Esophagus squamous epithelium (tissue), 4 donors: ENCODE results near the gene ENOX1.

Source experiments
- POLR2A ChIP-seq, 4 donors: fragments of 450-650 bp; IDR thresholded peaks; one replicate each; pipeline ENCODE4 v1.6.1; 2017; ENCODE audit warnings: antibody characterized with exemption in 4 of 4, mild to moderate bottlenecking in 4 of 4, moderate library complexity in 3 of 4
- TF ChIP-seq, protein P1 (sequence below), 6 experiments: fragments of 450-650 bp in 4 of 6; fragments of 200-600 bp in 2 of 6; sonication (generic) in 2 of 6; IDR thresholded peaks; one replicate each; pipeline ENCODE4 v1.5.1; 2016 to 2019; ENCODE audit warnings: antibody characterized with exemption in 6 of 6, mild to moderate bottlenecking in 4 of 6, moderate library complexity in 4 of 6

GRCh38 chr13:43572656-43573360, 214.0 kb downstream of the ENOX1 start:
- TF ChIP-seq, protein P1, sequence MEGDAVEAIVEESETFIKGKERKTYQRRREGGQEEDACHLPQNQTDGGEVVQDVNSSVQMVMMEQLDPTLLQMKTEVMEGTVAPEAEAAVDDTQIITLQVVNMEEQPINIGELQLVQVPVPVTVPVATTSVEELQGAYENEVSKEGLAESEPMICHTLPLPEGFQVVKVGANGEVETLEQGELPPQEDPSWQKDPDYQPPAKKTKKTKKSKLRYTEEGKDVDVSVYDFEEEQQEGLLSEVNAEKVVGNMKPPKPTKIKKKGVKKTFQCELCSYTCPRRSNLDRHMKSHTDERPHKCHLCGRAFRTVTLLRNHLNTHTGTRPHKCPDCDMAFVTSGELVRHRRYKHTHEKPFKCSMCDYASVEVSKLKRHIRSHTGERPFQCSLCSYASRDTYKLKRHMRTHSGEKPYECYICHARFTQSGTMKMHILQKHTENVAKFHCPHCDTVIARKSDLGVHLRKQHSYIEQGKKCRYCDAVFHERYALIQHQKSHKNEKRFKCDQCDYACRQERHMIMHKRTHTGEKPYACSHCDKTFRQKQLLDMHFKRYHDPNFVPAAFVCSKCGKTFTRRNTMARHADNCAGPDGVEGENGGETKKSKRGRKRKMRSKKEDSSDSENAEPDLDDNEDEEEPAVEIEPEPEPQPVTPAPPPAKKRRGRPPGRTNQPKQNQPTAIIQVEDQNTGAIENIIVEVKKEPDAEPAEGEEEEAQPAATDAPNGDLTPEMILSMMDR (IDR thresholded peaks at IDR 0.05): no peak
- no peak for TF ChIP-seq POLR2A (IDR thresholded peaks at IDR 0.05)
